HEK293 (cell line): ENCODE data around the gene MED25.

ENCODE experiments used
- HOXA7 ChIP-seq: sonication (generic); formaldehyde crosslinking; IDR thresholded peaks from 2 replicates; pipeline ENCODE4 v1.8.1; 2022; ENCODE audit warnings: missing genetic modification reagents, borderline replicate concordance
- INSM2 ChIP-seq: fragments of 450-650 bp; formaldehyde crosslinking; IDR thresholded peaks from 2 replicates; pipeline ENCODE4 v1.5.1; 2016; ENCODE audit warnings: missing biosample characterization, missing genetic modification characterization
- REPIN1 ChIP-seq: fragments of 450-650 bp; formaldehyde crosslinking; IDR thresholded peaks from 2 replicates; pipeline ENCODE4 v1.5.1; 2017; ENCODE audit warnings: missing biosample characterization, missing genetic modification characterization, low read depth
- WT1 ChIP-seq: fragments of 450-650 bp; formaldehyde crosslinking; IDR thresholded peaks from 2 replicates; pipeline ENCODE4 v1.5.1; 2016; ENCODE audit warnings: missing biosample characterization, missing genetic modification characterization
- ZNF121 ChIP-seq: fragments of 450-650 bp; formaldehyde crosslinking; IDR thresholded peaks from 2 replicates; pipeline ENCODE4 v1.5.1; 2016; ENCODE audit warnings: missing biosample characterization, missing genetic modification characterization
- ZNF184 ChIP-seq: fragments of 450-650 bp; IDR thresholded peaks from 2 replicates; pipeline ENCODE4 v1.5.1; 2018; ENCODE audit warnings: missing biosample characterization, mild to moderate bottlenecking, missing genetic modification characterization
- ZNF274 ChIP-seq, 2 experiments: fragments of 200-500 bp in 1 of 2; fragments of 450-650 bp in 1 of 2; sonication (Bioruptor generic) in 1 of 2; formaldehyde crosslinking in 1 of 2; IDR thresholded peaks; 2 replicates each; pipeline versions ENCODE4 v1.5.1 to v1.6.1; 2014 to 2016; ENCODE audit warnings: borderline replicate concordance in 1 of 2, inconsistent platforms in 1 of 2, low read length in 1 of 2, missing biosample characterization in 1 of 2, missing genetic modification characterization in 1 of 2
- ZSCAN18 ChIP-seq: fragments of 450-650 bp; formaldehyde crosslinking; IDR thresholded peaks from 2 replicates; pipeline ENCODE4 v1.5.1; 2016; ENCODE audit warnings: missing biosample characterization, missing genetic modification characterization
- TF ChIP-seq, protein P1 (sequence below): fragments of 450-650 bp; formaldehyde crosslinking; IDR thresholded peaks from 2 replicates; pipeline ENCODE4 v1.5.1; 2016; ENCODE audit warnings: missing biosample characterization, missing genetic modification characterization

- TF ChIP-seq ZSCAN18 (tag by site-specific recombination): no peak
- TF ChIP-seq WT1 (tag by site-specific recombination): no peak
- no peak for TF ChIP-seq HOXA7 (CRISPR knock-in tag)
- no peak for TF ChIP-seq ZNF184 (tag by site-specific recombination)
- TF ChIP-seq, protein P1, sequence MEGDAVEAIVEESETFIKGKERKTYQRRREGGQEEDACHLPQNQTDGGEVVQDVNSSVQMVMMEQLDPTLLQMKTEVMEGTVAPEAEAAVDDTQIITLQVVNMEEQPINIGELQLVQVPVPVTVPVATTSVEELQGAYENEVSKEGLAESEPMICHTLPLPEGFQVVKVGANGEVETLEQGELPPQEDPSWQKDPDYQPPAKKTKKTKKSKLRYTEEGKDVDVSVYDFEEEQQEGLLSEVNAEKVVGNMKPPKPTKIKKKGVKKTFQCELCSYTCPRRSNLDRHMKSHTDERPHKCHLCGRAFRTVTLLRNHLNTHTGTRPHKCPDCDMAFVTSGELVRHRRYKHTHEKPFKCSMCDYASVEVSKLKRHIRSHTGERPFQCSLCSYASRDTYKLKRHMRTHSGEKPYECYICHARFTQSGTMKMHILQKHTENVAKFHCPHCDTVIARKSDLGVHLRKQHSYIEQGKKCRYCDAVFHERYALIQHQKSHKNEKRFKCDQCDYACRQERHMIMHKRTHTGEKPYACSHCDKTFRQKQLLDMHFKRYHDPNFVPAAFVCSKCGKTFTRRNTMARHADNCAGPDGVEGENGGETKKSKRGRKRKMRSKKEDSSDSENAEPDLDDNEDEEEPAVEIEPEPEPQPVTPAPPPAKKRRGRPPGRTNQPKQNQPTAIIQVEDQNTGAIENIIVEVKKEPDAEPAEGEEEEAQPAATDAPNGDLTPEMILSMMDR (tag by site-specific recombination): no peak
- TF ChIP-seq ZNF121 (tag by site-specific recombination): no peak
- no peak for TF ChIP-seq ZNF274 (IDR thresholded peaks at IDR 0.05; ENCODE audit: low read length)
- TF ChIP-seq ZNF274 (tag by site-specific recombination; IDR thresholded peaks at IDR 0.05; ENCODE audit: borderline replicate concordance): no peak
- TF ChIP-seq INSM2 (tag by site-specific recombination): no peak
- no peak for TF ChIP-seq REPIN1 (tag by site-specific recombination)
Measured at GRCh38 chr19:49831592-49831991, 13.5 kb downstream of the MED25 start.
